Stomach (tissue), 4 donors: ENCODE data around the gene IRF1.

Experiments
- EP300 ChIP-seq: sonication (generic); formaldehyde crosslinking; IDR thresholded peaks from one replicate; pipeline ENCODE4 v1.6.1; 2017; ENCODE audit warnings: antibody characterized with exemption
- POLR2A ChIP-seq, 4 donors: fragments of 450-650 bp; IDR thresholded peaks; one replicate each; pipeline ENCODE4 v1.6.1; 2016; ENCODE audit warnings: antibody characterized with exemption in 4 of 4, control low read depth in 2 of 4, mild to moderate bottlenecking in 1 of 4, moderate library complexity in 1 of 4
- POLR2AphosphoS5 ChIP-seq, 3 donors: sonication (generic); formaldehyde crosslinking; IDR thresholded peaks; one replicate each; pipeline ENCODE4 v1.6.1; 2016; ENCODE audit warnings: antibody characterized with exemption in 3 of 3
- TF ChIP-seq, protein P1 (sequence below), 7 experiments: fragments of 450-650 bp in 4 of 7; fragments of 200-600 bp in 3 of 7; sonication (generic) in 3 of 7; IDR thresholded peaks; one replicate each; pipeline ENCODE4 v1.5.1; 2016 to 2019; ENCODE audit warnings: antibody characterized with exemption in 7 of 7, control low read depth in 2 of 7, mild to moderate bottlenecking in 1 of 7

DNA sequence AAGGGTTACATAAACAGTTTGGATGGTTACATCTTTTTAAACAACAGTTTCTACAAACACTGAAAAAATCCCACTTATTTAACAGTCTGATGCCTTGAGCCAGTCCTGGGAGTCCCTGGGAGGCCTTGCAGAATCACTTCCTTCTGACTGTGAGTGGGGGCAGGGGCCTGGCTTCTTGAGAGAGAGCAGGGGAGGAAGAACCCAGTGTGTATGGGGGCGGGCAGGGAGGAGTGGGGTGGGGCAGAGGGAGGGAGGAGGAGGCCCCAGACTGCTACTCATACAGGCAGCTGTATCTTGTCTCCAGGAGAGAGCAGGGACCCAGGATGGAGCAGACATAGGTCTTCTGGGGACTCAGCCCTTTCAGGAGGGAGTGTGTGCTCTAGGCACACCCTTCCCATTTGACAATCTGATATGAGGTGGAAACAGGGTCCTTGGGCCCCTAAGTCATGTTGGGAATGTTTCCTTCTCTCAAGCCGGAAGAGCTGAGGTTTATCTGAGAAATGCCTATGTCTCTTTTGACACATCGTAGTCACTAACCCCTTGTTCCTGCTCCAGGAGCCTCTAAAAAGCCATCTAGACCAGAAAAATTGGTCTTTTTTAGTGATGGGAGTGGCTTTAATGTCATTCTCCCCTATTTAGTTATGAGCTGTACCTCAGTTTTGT lies 52.8 kb downstream of the IRF1 start:
- TF ChIP-seq, protein P1, sequence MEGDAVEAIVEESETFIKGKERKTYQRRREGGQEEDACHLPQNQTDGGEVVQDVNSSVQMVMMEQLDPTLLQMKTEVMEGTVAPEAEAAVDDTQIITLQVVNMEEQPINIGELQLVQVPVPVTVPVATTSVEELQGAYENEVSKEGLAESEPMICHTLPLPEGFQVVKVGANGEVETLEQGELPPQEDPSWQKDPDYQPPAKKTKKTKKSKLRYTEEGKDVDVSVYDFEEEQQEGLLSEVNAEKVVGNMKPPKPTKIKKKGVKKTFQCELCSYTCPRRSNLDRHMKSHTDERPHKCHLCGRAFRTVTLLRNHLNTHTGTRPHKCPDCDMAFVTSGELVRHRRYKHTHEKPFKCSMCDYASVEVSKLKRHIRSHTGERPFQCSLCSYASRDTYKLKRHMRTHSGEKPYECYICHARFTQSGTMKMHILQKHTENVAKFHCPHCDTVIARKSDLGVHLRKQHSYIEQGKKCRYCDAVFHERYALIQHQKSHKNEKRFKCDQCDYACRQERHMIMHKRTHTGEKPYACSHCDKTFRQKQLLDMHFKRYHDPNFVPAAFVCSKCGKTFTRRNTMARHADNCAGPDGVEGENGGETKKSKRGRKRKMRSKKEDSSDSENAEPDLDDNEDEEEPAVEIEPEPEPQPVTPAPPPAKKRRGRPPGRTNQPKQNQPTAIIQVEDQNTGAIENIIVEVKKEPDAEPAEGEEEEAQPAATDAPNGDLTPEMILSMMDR (IDR thresholded peaks at IDR 0.05), result no peak
- TF ChIP-seq POLR2AphosphoS5 (IDR thresholded peaks at IDR 0.05) (peak in 1 of 3 donors; percentile 25), POLR2A (IDR thresholded peaks at IDR 0.05) (no peak), EP300 (no peak)
